Gastrocnemius medialis (tissue), 4 donors: ENCODE measurements around the gene KIF1A. TPM values are rescaled to one million over a fixed set of nuclear protein-coding genes. Genes with fewer than 3 reads are reported as not detected.

Experiments used
- ATAC-seq, 2 donors: fragments of 150-250 bp; one replicate each; pipeline ENCODE4 v1.9.1; 2016
- DNase-seq, 2 donors: peaks; one replicate each; pipeline ENCODE4 v3.0.0-alpha.2; 2019
- H3K27ac ChIP-seq, 4 donors: fragments of 200-600 bp; sonication (generic); 1 replicate in 1 of 4; 2 replicates in 3 of 4; pipeline ENCODE4 v1.5.1; 2016 to 2018; ENCODE audit warnings: mild to moderate bottlenecking in 2 of 4, moderate library complexity in 1 of 4
- H3K27me3 ChIP-seq, 3 donors: fragments of 200-600 bp; sonication (generic) in 2 of 3; 1 replicate in 1 of 3; 2 replicates in 2 of 3; pipeline versions ENCODE4 v1.5.1 to v1.6.0; 2016 to 2019; ENCODE audit warnings: mild to moderate bottlenecking in 1 of 3, moderate library complexity in 1 of 3
- H3K36me3 ChIP-seq, 2 donors: fragments of 200-600 bp; sonication (generic) in 1 of 2; one replicate each; pipeline ENCODE4 v1.5.1; 2017 to 2018
- H3K4me1 ChIP-seq, 2 donors: fragments of 200-600 bp; sonication (generic) in 1 of 2; one replicate each; pipeline ENCODE4 v1.5.1; 2016 to 2017; ENCODE audit warnings: mild to moderate bottlenecking in 2 of 2
- H3K4me3 ChIP-seq, 4 donors: fragments of 200-600 bp; sonication (generic) in 3 of 4; 1 replicate in 1 of 4; 2 replicates in 3 of 4; pipeline ENCODE4 v1.5.1; 2016 to 2019; ENCODE audit warnings: mild to moderate bottlenecking in 2 of 4
- H3K9me3 ChIP-seq, 3 donors: fragments of 200-600 bp; sonication (generic) in 2 of 3; 1 replicate in 1 of 3; 2 replicates in 2 of 3; pipeline ENCODE4 v1.5.1; 2016 to 2019
- POLR2A ChIP-seq, 2 donors: fragments of 450-650 bp; IDR thresholded peaks; one replicate each; pipeline ENCODE4 v1.6.1; 2017; ENCODE audit warnings: antibody characterized with exemption in 2 of 2, mild to moderate bottlenecking in 2 of 2, moderate library complexity in 2 of 2
- in situ Hi-C, 4 donors: fragments of 200-750 bp; cut with MboI; loops; one replicate each; pipeline versions ENCODE4 v1.15.0 to v1.8.0; 2017; ENCODE audit warnings: low sequenced_read_pairs in 4 of 4
- intact Hi-C: fragments of 100-400 bp; cut with DNase I; formaldehyde crosslinking; loops from one replicate; pipeline ENCODE4 v1.15.1; 2023; ENCODE audit warnings: low total_unique reads
- total RNA-seq, 4 donors: library from RNA; depleted of rRNA; stranded (reverse); fragments of >200 nt; gene quantifications; one replicate each; pipeline versions ENCODE4 v1.1.0 to v1.2.3, GENCODE V29; 2016
- TF ChIP-seq, protein P1 (sequence below), 5 experiments: fragments of 450-650 bp in 3 of 5; fragments of 200-600 bp in 2 of 5; sonication (generic) in 2 of 5; IDR thresholded peaks in 4 of 5; conservative IDR thresholded peaks in 1 of 5; 1 replicate in 4 of 5; 2 replicates in 1 of 5; pipeline ENCODE4 v1.5.1; 2016 to 2019; ENCODE audit warnings: antibody characterized with exemption in 5 of 5, mild to moderate bottlenecking in 3 of 5, moderate library complexity in 3 of 5

Gene KIF1A
- total RNA-seq, 4 donors from 2014 or later: 0.05 to 0.33 (median 0.09) TPM; not detected in 1

DNA sequence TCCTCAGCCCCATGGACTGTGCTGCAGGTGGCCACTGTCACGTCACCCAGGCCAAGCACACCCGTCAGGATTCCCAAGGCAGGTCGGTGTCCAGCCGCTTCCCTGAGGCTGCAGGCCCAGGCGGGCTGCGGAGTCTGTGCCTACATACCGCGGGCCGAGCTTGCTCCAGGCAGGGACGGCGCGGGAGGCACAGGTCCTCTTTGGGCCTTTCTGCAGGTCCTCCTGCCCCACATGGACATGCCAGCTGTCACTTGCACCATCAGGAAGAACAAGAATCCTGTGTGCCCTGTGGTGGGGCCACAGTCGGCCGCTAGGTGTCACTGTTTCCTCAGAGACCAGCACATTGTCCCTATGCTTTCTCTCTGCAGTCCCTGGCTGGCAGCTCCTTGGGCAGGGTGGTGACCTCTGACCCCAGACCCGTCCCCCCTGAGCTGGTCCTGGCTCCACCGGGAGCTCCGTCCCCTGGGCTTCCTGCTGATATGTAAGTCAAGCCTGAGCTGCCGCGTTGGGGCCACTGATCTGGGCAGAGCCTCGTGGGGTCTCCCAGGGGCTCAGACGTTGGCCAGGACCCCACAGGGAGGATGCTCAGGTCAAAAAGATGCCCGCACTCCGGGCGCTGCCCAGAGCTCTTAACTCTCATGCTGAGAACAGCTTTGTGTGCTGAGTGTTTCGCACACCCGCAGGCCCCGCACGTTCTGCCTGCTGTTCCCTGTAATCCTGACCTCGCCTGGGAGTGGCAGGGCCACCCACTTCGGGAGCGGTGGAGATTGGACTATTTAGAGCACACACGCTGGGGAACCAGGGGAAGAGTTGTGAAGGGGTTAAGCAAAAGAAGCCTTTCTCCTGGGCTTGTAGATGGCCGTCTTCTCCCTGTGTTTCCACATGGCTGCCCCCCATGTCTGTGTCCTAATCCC is 31.3 kb upstream of the KIF1A start:
- Histone ChIP-seq H3K4me3 (no peak overlapping the region), H3K36me3 (no peaks in the 10 kb centered on the region), H3K4me1 (no peaks in the 10 kb centered on the region), H3K9me3 (no peaks in the 10 kb centered on the region), H3K27ac (no peak overlapping the region), H3K27me3 (no peaks in the 10 kb centered on the region)
- intact Hi-C loops (loop anchor here (1.0 to 5.0 kb wide), 3 partner anchors 138 to 881 kb away; partner anchors contain the start of gene D2HGDH), in situ Hi-C loops (no loop called here)
- no peak for TF ChIP-seq POLR2A (IDR thresholded peaks at IDR 0.05)
- TF ChIP-seq, protein P1, sequence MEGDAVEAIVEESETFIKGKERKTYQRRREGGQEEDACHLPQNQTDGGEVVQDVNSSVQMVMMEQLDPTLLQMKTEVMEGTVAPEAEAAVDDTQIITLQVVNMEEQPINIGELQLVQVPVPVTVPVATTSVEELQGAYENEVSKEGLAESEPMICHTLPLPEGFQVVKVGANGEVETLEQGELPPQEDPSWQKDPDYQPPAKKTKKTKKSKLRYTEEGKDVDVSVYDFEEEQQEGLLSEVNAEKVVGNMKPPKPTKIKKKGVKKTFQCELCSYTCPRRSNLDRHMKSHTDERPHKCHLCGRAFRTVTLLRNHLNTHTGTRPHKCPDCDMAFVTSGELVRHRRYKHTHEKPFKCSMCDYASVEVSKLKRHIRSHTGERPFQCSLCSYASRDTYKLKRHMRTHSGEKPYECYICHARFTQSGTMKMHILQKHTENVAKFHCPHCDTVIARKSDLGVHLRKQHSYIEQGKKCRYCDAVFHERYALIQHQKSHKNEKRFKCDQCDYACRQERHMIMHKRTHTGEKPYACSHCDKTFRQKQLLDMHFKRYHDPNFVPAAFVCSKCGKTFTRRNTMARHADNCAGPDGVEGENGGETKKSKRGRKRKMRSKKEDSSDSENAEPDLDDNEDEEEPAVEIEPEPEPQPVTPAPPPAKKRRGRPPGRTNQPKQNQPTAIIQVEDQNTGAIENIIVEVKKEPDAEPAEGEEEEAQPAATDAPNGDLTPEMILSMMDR (IDR thresholded peaks at IDR 0.05 in 4 of 5, conservative IDR thresholded peaks at IDR 0.05 in 1 of 5): peak; percentile 77 to 96 (median 93)
- ATAC-seq: peak; percentile 93 to 99
- DNase-seq: peak; percentile 56 to 80

DNA sequence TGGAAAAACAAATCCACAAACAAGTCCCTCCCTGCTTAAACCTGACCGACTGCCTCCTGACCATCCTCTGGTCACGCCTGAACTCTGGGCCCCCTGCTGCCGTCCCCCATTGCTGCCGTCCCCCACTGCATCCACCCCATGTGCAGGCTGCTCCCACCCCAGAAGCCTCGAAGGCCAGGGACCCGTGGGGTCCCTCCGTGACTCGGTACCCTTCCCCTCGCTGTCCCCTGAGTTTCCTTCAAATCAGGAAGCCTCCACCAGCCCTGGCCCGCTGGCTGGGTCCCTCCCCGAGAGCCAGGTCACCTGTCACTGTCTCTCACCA is 30.7 kb upstream of the KIF1A start:
- TF ChIP-seq, protein P1 (IDR thresholded peaks at IDR 0.05 in 4 of 5, conservative IDR thresholded peaks at IDR 0.05 in 1 of 5): no peak
- no peak for TF ChIP-seq POLR2A (IDR thresholded peaks at IDR 0.05)
- intact Hi-C loops (loop anchor here (1.0 to 5.0 kb wide), 3 partner anchors 139 to 882 kb away; partner anchors contain the start of gene D2HGDH), in situ Hi-C loops (no loop called here)
- H3K4me1 ChIP-seq: no peaks in the 10 kb centered on the region
- no peaks in the 10 kb centered on the region for H3K9me3 ChIP-seq
- no peak overlapping the region for H3K4me3 ChIP-seq
- no peak overlapping the region for H3K27ac ChIP-seq
- ATAC-seq (no peak), DNase-seq (no peak)
- no peaks in the 10 kb centered on the region for H3K36me3 ChIP-seq
- no peaks in the 10 kb centered on the region for H3K27me3 ChIP-seq

DNA sequence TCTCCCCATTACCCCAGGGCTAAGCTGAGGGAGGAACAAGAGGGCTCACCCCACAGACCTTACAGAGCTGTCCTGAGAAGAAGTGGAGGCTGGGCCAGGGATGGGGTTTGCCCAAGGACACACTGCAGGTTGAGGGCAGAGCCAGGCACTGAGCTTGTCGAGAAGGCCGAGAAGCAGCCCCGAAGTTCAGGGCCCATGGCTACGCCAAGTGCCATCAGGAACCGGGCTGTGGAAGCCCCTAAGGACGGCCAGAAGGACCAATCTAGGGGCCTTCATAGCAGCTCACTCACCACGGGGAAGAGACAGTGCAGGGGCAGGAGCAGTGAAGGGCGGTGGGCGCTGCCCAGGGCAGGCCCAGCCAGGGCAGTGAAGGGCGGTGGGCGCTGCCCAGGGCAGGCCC is 30.0 kb upstream of the KIF1A start:
- in situ Hi-C loops (no loop called here), intact Hi-C loops (loop anchor here (2.0 to 5.0 kb wide), 2 partner anchors 809 to 882 kb away; partner anchors contain the start of gene D2HGDH)
- DNase-seq (no peak), ATAC-seq (no peak)
- Histone ChIP-seq H3K9me3 (no peaks in the 10 kb centered on the region), H3K4me3 (no peak overlapping the region), H3K27me3 (no peaks in the 10 kb centered on the region), H3K4me1 (no peaks in the 10 kb centered on the region), H3K36me3 (no peaks in the 10 kb centered on the region), H3K27ac (no peak overlapping the region)
- TF ChIP-seq, protein P1 (IDR thresholded peaks at IDR 0.05 in 4 of 5, conservative IDR thresholded peaks at IDR 0.05 in 1 of 5): no peak
- no peak for TF ChIP-seq POLR2A (IDR thresholded peaks at IDR 0.05)

DNA sequence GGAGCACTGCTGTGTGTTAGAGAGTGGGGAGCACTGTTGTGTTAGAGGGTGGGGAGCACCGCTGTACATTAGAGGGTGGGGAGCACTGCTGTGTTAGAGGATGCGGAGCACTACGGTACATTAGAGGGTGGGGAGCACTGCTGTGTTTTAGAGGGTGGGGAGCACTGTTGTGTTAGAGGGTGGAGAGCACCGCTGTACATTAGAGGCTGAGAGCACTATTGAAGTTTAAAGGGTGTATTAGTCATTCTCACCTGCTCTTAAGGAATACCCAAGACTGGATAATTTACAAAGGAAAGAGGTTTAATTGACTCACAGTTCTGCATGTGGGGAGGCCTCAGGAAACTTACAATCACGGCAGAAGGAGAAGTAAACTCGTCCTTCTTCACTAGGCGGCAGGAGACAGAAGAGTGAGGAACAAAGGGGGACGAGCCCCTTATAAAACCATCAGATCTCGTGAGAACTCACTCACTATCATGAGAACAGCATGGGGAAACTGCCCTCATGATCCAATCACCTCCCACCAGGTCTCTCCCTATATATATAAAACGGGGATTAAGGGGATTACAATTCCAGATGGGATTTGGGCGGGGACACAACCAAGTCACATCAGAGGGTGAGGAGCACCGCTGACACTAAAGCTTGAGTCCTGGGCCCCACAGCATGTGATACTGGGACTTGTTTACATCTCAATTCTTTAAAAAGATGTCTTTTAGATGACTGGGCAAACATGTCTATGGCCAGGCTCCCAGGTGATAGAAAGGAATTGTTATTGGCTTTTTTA is 29.1 kb upstream of the KIF1A start:
- no peaks in the 10 kb centered on the region for H3K27me3 ChIP-seq
- H3K27ac ChIP-seq: no peak overlapping the region
- DNase-seq: no peak
- no peaks in the 10 kb centered on the region for H3K9me3 ChIP-seq
- intact Hi-C loops: no loop called here
- no peak for ATAC-seq
- TF ChIP-seq, protein P1 (IDR thresholded peaks at IDR 0.05 in 4 of 5, conservative IDR thresholded peaks at IDR 0.05 in 1 of 5): no peak
- TF ChIP-seq POLR2A (IDR thresholded peaks at IDR 0.05): no peak
- in situ Hi-C loops: no loop called here
- no peaks in the 10 kb centered on the region for H3K36me3 ChIP-seq
- no peak overlapping the region for H3K4me3 ChIP-seq
- no peaks in the 10 kb centered on the region for H3K4me1 ChIP-seq
